Retinal pigment epithelial cell (primary cell): ENCODE measurements around the gene IGF2R.

Experiments used
- DNase-seq: peaks from one replicate; pipeline ENCODE4 v3.0.0-alpha.2; 2010; ENCODE audit warnings: low read depth
- H3K4me3 ChIP-seq: 2 replicates; pipeline ENCODE4 v1.5.1; 2011; ENCODE audit warnings: mild to moderate bottlenecking, low read length, control low read depth, moderate library complexity
- CTCF ChIP-seq: conservative IDR thresholded peaks from 2 replicates; pipeline ENCODE4 v1.5.1; 2011; ENCODE audit warnings: low read depth, low read length, control low read depth, inconsistent platforms

Gene IGF2R

GRCh38 chr6:160042788-160043301 lies 74.0 kb downstream of the IGF2R start:
- TF ChIP-seq CTCF: no peak
- DNase-seq: no peak
- no peak overlapping the region for H3K4me3 ChIP-seq

- H3K4me3 ChIP-seq: no peak overlapping the region
- no peak for TF ChIP-seq CTCF
- DNase-seq: no peak
Observed at GRCh38 chr6:160043784-160044183, 74.9 kb downstream of the IGF2R start.

- DNase-seq: no peak
- TF ChIP-seq CTCF: no peak
- H3K4me3 ChIP-seq: no peak overlapping the region
Observed at GRCh38 chr6:160044687-160045086, 75.8 kb downstream of the IGF2R start.

- DNase-seq: no peak
Observed at GRCh38 chr6:160048471-160048870, 79.6 kb downstream of the IGF2R start.

GRCh38 chr6:160049346-160049745 lies 80.5 kb downstream of the IGF2R start:
- no peak for DNase-seq
- no peak overlapping the region for H3K4me3 ChIP-seq
- TF ChIP-seq CTCF: no peak

More at GRCh38 chr6:160048471-160048870, 79.6 kb downstream of the IGF2R start:
- no peak overlapping the region for H3K4me3 ChIP-seq
- no peak for TF ChIP-seq CTCF

GRCh38 chr6:160050022-160050421 lies 81.1 kb downstream of the IGF2R start:
- no peak for DNase-seq
- no peak for TF ChIP-seq CTCF
- H3K4me3 ChIP-seq: no peak overlapping the region

GRCh38 chr6:160051390-160051789 lies 82.5 kb downstream of the IGF2R start:
- TF ChIP-seq CTCF: no peak
- no peak for DNase-seq
- no peak overlapping the region for H3K4me3 ChIP-seq
